C1 segment of cervical spinal cord (tissue), 14 donors: ENCODE measurements around the gene HID1.
"Not testable (repeated sequence)": the region's sequence is repeated elsewhere in the genome, so short reads cannot be mapped to it uniquely, and the experiment has no call there.

Source experiments
- DNase-seq, 14 donors: peaks; one replicate each; lab custom pipeline; 2025; lab: John Stamatoyannopoulos, UW

Gene HID1

GRCh38 chr17:74924250-74924948 is 48.2 kb downstream of the HID1 start, which contains the start of gene OTOP2:
Gene OTOP2 (plus strand): TSS chr17:74924273. CDS start chr17:74924633, 360 bp downstream.
- DNase-seq, result peak in 3 of 14 donors; percentile 2 to 14 (median 6)

GRCh38 chr17:74923538-74924249 is 48.9 kb downstream of the HID1 start:
- peak in 8 of 14 donors; percentile 3 to 58 (median 16) for DNase-seq

- no peak for DNase-seq
Observed at GRCh38 chr17:74922694-74923537, 49.6 kb downstream of the HID1 start, which contains the start of gene USH1G. Gene USH1G (minus strand): TSS chr17:74923255. CDS start chr17:74923073, 182 bp downstream.

- DNase-seq, result no peak
Observed at GRCh38 chr17:74922172-74922571, 50.4 kb downstream of the HID1 start.

- no peak for DNase-seq
Observed at GRCh38 chr17:74921769-74922168, 50.8 kb downstream of the HID1 start.

- DNase-seq, result no peak
Observed at GRCh38 chr17:74921026-74921681, 51.4 kb downstream of the HID1 start.

GRCh38 chr17:74920642-74921025 is 51.9 kb downstream of the HID1 start:
- DNase-seq, result no peak

- no peak for DNase-seq
Observed at GRCh38 chr17:74920306-74920620, 52.3 kb downstream of the HID1 start.

- DNase-seq, result peak in 3 of 14 donors; percentile 3 to 22 (median 5)
Observed at GRCh38 chr17:74919440-74920305, 52.9 kb downstream of the HID1 start.

- no peak for DNase-seq
Observed at GRCh38 chr17:74918906-74919305, 53.7 kb downstream of the HID1 start.

GRCh38 chr17:74917430-74917829 is 55.1 kb downstream of the HID1 start:
- DNase-seq, result peak in 2 of 14 donors; percentile 3 to 4

GRCh38 chr17:74916851-74917199 is 55.7 kb downstream of the HID1 start:
- no peak for DNase-seq

GRCh38 chr17:74916136-74916850 is 56.3 kb downstream of the HID1 start:
- no peak for DNase-seq

- DNase-seq, result not testable (repeated sequence)
Observed at GRCh38 chr17:74911423-74911822, 61.1 kb downstream of the HID1 start.

- DNase-seq, result not testable (repeated sequence)
Observed at GRCh38 chr17:74909097-74909496, 63.5 kb downstream of the HID1 start.

- DNase-seq, result no peak
Observed at GRCh38 chr17:74907012-74907411, 65.5 kb downstream of the HID1 start.

- not testable (repeated sequence) for DNase-seq
Observed at GRCh38 chr17:74906214-74906793, 66.3 kb downstream of the HID1 start.

GRCh38 chr17:74904687-74905409 is 67.7 kb downstream of the HID1 start:
- DNase-seq, result no peak

GRCh38 chr17:74903671-74904070 is 68.9 kb downstream of the HID1 start:
- no peak for DNase-seq
